ENCODE results near the gene FKBP2. TPM values are rescaled to one million over a fixed set of nuclear protein-coding genes. Genes with fewer than 3 reads are reported as not detected.

Gene FKBP2
- total RNA-seq, 1 donor from 2014 or later, result 41.5 TPM

- Histone ChIP-seq H3K4me1 (ENCODE audit: insufficient read depth, low read length) (peaks cover 14% of the 10 kb centered on the region), H3K27me3 (ENCODE audit: insufficient read depth, low read length) (no peaks in the 10 kb centered on the region), H3K4me2 (ENCODE audit: low read length) (no peak overlapping the region), H3K9ac (ENCODE audit: low read length) (no peak overlapping the region), H3K4me3 (ENCODE audit: insufficient read depth, low read depth, low read length) (no peak overlapping the region), H2AFZ (ENCODE audit: low read depth, low read length) (no peak overlapping the region), H4K20me1 (ENCODE audit: insufficient read depth, low read length) (peaks cover 27% of the 10 kb centered on the region), H3K36me3 (ENCODE audit: insufficient read depth, low read length) (peaks cover 21% of the 10 kb centered on the region), H3K27ac (ENCODE audit: low read depth, low read length) (no peak overlapping the region), H3K79me2 (ENCODE audit: insufficient read depth, low read length) (no peaks in the 10 kb centered on the region), H3K9me3 (ENCODE audit: insufficient read depth, low read depth, low read length) (no peaks in the 10 kb centered on the region)
- FAIRE-seq (no peak), DNase-seq (ENCODE audit: low read depth) (no peak)
- TF ChIP-seq CTCF (IDR thresholded peaks at IDR 0.05; ENCODE audit: insufficient read depth, low read depth, low read length) (no peak), EZH2 (IDR thresholded peaks at IDR 0.05; ENCODE audit: insufficient read depth, low read length) (no peak)
- peaks cover 2% of the 10 kb centered on the region for H3K9me3 Mint-ChIP-seq (ENCODE audit: unreplicated experiment)
- no peaks in the 10 kb centered on the region for H3K27me3 Mint-ChIP-seq (ENCODE audit: low read depth, unreplicated experiment)
- peaks cover 11% of the 10 kb centered on the region for H3K4me1 Mint-ChIP-seq (ENCODE audit: low read depth, unreplicated experiment)
- no peak overlapping the region for H3K4me3 Mint-ChIP-seq (ENCODE audit: unreplicated experiment)
- H3K27ac Mint-ChIP-seq (ENCODE audit: unreplicated experiment), result no peak overlapping the region
- H3K36me3 Mint-ChIP-seq (ENCODE audit: low read depth, unreplicated experiment), result peaks cover 29% of the 10 kb centered on the region
These were observed 19.3 kb downstream of the FKBP2 start for GRCh38 chr11:64260147-64260708.

- FAIRE-seq (no peak), DNase-seq (ENCODE audit: low read depth) (no peak)
- H2AFZ ChIP-seq (ENCODE audit: low read depth, low read length), result no peak overlapping the region
- Mint-ChIP-seq H3K9me3 (ENCODE audit: unreplicated experiment) (peaks cover 2% of the 10 kb centered on the region), H3K36me3 (ENCODE audit: low read depth, unreplicated experiment) (peaks cover 28% of the 10 kb centered on the region), H3K27ac (ENCODE audit: unreplicated experiment) (no peak overlapping the region), H3K4me3 (ENCODE audit: unreplicated experiment) (no peak overlapping the region), H3K4me1 (ENCODE audit: low read depth, unreplicated experiment) (peaks cover 11% of the 10 kb centered on the region), H3K27me3 (ENCODE audit: low read depth, unreplicated experiment) (no peaks in the 10 kb centered on the region)
- H3K27ac ChIP-seq (ENCODE audit: low read depth, low read length), result no peak overlapping the region
- no peaks in the 10 kb centered on the region for H3K9me3 ChIP-seq (ENCODE audit: insufficient read depth, low read depth, low read length)
- peaks cover 23% of the 10 kb centered on the region for H3K36me3 ChIP-seq (ENCODE audit: insufficient read depth, low read length)
- no peak overlapping the region for H3K4me2 ChIP-seq (ENCODE audit: low read length)
- H3K27me3 ChIP-seq (ENCODE audit: insufficient read depth, low read length), result no peaks in the 10 kb centered on the region
- TF ChIP-seq CTCF (IDR thresholded peaks at IDR 0.05; ENCODE audit: insufficient read depth, low read depth, low read length) (no peak), EZH2 (IDR thresholded peaks at IDR 0.05; ENCODE audit: insufficient read depth, low read length) (no peak)
- peaks cover 19% of the 10 kb centered on the region for H3K4me1 ChIP-seq (ENCODE audit: insufficient read depth, low read length)
- no peak overlapping the region for H3K4me3 ChIP-seq (ENCODE audit: insufficient read depth, low read depth, low read length)
- no peaks in the 10 kb centered on the region for H3K79me2 ChIP-seq (ENCODE audit: insufficient read depth, low read length)
- no peak overlapping the region for H3K9ac ChIP-seq (ENCODE audit: low read length)
- peaks cover 34% of the 10 kb centered on the region for H4K20me1 ChIP-seq (ENCODE audit: insufficient read depth, low read length)
These were observed 20.7 kb downstream of the FKBP2 start for GRCh38 chr11:64261556-64262080.
